ENCODE measurements around the gene CRHBP.

The CRHBP gene

DNA sequence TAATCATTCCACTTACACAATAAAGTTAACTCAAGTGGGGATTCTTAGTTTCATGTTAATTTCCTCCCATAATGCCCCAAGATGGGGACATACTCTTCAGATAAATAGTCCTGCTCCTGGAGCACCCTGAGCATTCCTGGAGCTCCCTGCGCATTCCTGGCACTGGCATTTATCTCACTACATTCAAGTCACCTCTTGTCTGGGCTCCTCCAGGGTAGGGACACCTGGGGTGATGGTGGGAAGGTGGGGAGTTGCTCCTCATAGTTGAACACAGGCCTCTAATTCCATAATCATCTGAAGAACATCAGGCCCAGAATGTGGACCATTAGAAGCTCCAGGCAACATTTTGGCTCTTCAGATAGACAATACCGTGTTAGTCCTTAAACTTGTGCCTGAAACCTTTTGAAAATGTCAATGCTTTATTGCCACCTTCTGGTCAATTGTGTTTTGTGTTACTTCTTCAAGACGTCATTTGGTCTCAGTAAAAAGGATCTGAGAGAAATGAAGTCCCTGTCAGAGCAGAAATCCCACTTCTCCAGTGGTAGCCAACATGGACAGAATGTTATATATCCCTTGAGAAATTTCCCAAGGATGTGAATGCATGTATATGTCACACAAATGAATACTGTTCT, 63.2 kb downstream of the CRHBP start:
- no peak for DNase-seq (ENCODE audit: low spot score)

- no peak for DNase-seq (ENCODE audit: low spot score)
Observed at GRCh38 chr5:77016962-77017361, 64.1 kb downstream of the CRHBP start.

GRCh38 chr5:77017668-77018067, 64.8 kb downstream of the CRHBP start:
- no peak for DNase-seq (ENCODE audit: low spot score)
